ENCODE measurements around the gene MFSD1.

GRCh38 chr3:158762701-158763100 lies 39.2 kb upstream of the MFSD1 start:
- no peak for TF ChIP-seq POLR2AphosphoS2 (conservative IDR thresholded peaks at IDR 0.05; ENCODE audit: low read length)
- no peak for TF ChIP-seq ZFP36 (IDR thresholded peaks at IDR 0.05; ENCODE audit: borderline replicate concordance, partially characterized antibody)
- TF ChIP-seq HDAC2 (IDR thresholded peaks at IDR 0.05) = no peak
- TF ChIP-seq RFX5 (IDR thresholded peaks at IDR 0.05) = no peak
- no peak for TF ChIP-seq FOSL2 (IDR thresholded peaks at IDR 0.05)
- no peak for TF ChIP-seq FOSL2 (CRISPR knock-in tag; IDR thresholded peaks at IDR 0.05)
- TF ChIP-seq MAZ (IDR thresholded peaks at IDR 0.05; ENCODE audit: borderline replicate concordance, low read depth, low read length) = no peak
- TF ChIP-seq, protein P1, sequence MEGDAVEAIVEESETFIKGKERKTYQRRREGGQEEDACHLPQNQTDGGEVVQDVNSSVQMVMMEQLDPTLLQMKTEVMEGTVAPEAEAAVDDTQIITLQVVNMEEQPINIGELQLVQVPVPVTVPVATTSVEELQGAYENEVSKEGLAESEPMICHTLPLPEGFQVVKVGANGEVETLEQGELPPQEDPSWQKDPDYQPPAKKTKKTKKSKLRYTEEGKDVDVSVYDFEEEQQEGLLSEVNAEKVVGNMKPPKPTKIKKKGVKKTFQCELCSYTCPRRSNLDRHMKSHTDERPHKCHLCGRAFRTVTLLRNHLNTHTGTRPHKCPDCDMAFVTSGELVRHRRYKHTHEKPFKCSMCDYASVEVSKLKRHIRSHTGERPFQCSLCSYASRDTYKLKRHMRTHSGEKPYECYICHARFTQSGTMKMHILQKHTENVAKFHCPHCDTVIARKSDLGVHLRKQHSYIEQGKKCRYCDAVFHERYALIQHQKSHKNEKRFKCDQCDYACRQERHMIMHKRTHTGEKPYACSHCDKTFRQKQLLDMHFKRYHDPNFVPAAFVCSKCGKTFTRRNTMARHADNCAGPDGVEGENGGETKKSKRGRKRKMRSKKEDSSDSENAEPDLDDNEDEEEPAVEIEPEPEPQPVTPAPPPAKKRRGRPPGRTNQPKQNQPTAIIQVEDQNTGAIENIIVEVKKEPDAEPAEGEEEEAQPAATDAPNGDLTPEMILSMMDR (IDR thresholded peaks at IDR 0.05) = no peak
- no peak for TF ChIP-seq POLR2A (IDR thresholded peaks at IDR 0.05; ENCODE audit: low read length)
- no peak for TF ChIP-seq EP300 (IDR thresholded peaks at IDR 0.05)
- no peak for TF ChIP-seq NFE2L2 (conservative IDR thresholded peaks at IDR 0.05; ENCODE audit: low read length)
- no peak for TF ChIP-seq RAD21 (conservative IDR thresholded peaks at IDR 0.05 in 1 of 2, IDR thresholded peaks at IDR 0.05 in 1 of 2)

All from A549 (cell line).